Endothelial cell of umbilical vein (primary cell): Measurements from ENCODE around the gene PRKG1.

ENCODE experiments used
- EZH2 ChIP-seq: IDR thresholded peaks from 2 replicates; pipeline ENCODE4 v1.6.1; 2012; ENCODE audit warnings: borderline replicate concordance, low read depth, mild to moderate bottlenecking, moderate library complexity, low read length, inconsistent platforms; ENCODE audit not compliant: severe bottlenecking
- FOS ChIP-seq: IDR thresholded peaks from 2 replicates; pipeline ENCODE4 v1.6.1; 2011; ENCODE audit warnings: mild to moderate bottlenecking, low read length, moderate library complexity, borderline replicate concordance; ENCODE audit not compliant: insufficient read depth
- GATA2 ChIP-seq: IDR thresholded peaks from 2 replicates; pipeline ENCODE4 v1.7.0; 2011; ENCODE audit warnings: low read depth, mild to moderate bottlenecking, moderate library complexity, mixed read lengths, low read length; ENCODE audit not compliant: insufficient read length, insufficient read depth
- JUN ChIP-seq: IDR thresholded peaks from 2 replicates; pipeline ENCODE4 v1.6.1; 2011; ENCODE audit warnings: borderline replicate concordance, low read depth; ENCODE audit not compliant: insufficient read length, insufficient read depth
- MYC ChIP-seq: IDR thresholded peaks from one replicate; pipeline ENCODE4 v1.6.1; 2011; ENCODE audit warnings: mild to moderate bottlenecking, low read depth, low read length
- POLR2A ChIP-seq: IDR thresholded peaks from 2 replicates; pipeline ENCODE4 v1.6.1; 2012; ENCODE audit warnings: low read depth, mild to moderate bottlenecking, control low read depth, low read length
- POLR2AphosphoS5 ChIP-seq: IDR thresholded peaks from 2 replicates; pipeline ENCODE4 v1.6.1; 2012; ENCODE audit warnings: low read depth, mild to moderate bottlenecking, control low read depth, low read length, moderate library complexity; ENCODE audit not compliant: insufficient read depth
- TF ChIP-seq, protein P1 (sequence below), 2 donors: IDR thresholded peaks; 1 replicate in 1 of 2; 2 replicates in 1 of 2; pipeline ENCODE4 v1.5.1; 2011; ENCODE audit warnings: low read length in 2 of 2, mild to moderate bottlenecking in 2 of 2, moderate library complexity in 2 of 2, control low read depth in 1 of 2, inconsistent platforms in 1 of 2, low read depth in 1 of 2; ENCODE audit not compliant: insufficient read depth in 1 of 2; ENCODE audit errors: extremely low read depth in 1 of 2
- TF ChIP-seq, protein P2 (sequence below): IDR thresholded peaks from 2 replicates; pipeline ENCODE4 v1.6.1; 2011; ENCODE audit not compliant: insufficient read depth, insufficient read length

DNA sequence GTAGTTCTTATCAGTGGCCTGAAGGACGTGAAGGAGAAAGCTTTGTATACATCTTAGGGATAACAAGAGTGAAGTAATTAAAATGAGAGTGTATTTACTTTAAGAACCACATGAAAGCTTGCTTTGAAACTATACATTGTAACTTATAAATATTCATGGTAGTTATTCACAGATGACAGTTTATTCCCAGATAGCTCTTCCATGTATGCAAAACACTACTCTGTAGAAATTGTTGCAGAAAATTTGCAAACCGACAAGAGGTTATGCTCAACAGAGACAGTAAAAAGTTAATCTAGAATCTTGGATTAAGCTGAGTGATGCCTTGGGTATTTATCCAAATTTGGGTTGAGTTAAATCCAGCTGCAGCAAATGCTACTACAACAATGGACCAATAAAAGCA, 301.5 kb downstream of the PRKG1 start:
- TF ChIP-seq, protein P1, sequence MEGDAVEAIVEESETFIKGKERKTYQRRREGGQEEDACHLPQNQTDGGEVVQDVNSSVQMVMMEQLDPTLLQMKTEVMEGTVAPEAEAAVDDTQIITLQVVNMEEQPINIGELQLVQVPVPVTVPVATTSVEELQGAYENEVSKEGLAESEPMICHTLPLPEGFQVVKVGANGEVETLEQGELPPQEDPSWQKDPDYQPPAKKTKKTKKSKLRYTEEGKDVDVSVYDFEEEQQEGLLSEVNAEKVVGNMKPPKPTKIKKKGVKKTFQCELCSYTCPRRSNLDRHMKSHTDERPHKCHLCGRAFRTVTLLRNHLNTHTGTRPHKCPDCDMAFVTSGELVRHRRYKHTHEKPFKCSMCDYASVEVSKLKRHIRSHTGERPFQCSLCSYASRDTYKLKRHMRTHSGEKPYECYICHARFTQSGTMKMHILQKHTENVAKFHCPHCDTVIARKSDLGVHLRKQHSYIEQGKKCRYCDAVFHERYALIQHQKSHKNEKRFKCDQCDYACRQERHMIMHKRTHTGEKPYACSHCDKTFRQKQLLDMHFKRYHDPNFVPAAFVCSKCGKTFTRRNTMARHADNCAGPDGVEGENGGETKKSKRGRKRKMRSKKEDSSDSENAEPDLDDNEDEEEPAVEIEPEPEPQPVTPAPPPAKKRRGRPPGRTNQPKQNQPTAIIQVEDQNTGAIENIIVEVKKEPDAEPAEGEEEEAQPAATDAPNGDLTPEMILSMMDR (IDR thresholded peaks at IDR 0.05; ENCODE audit: extremely low read depth in 1 of 2, insufficient read depth in 1 of 2, low read depth in 1 of 2, low read length in 2 of 2) = no peak
- TF ChIP-seq EZH2 = no peak
- no peak for TF ChIP-seq POLR2A
- TF ChIP-seq POLR2AphosphoS5 = no peak
- TF ChIP-seq, protein P2, sequence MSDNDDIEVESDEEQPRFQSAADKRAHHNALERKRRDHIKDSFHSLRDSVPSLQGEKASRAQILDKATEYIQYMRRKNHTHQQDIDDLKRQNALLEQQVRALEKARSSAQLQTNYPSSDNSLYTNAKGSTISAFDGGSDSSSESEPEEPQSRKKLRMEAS = no peak
- TF ChIP-seq MYC = no peak
- no peak for TF ChIP-seq JUN
- TF ChIP-seq FOS = no peak
- no peak for TF ChIP-seq GATA2
